HG02678 (cell line): Measurements from ENCODE around the gene PTGES3.
A peak's percentile ranks its signal among the peaks of the same experiment; 100 is the strongest.
"Not testable (repeated sequence)": the region's sequence is repeated elsewhere in the genome, so short reads cannot be mapped to it uniquely, and the experiment has no call there.

Experiments used
- ATAC-seq: cut with Tn5 transposase; IDR thresholded peaks from one replicate; pipeline ENCODE4 v1.9.1; 2021; ENCODE audit warnings: mild to moderate bottlenecking, moderate library complexity; ENCODE audit not compliant: unreplicated experiment

Gene PTGES3

DNA sequence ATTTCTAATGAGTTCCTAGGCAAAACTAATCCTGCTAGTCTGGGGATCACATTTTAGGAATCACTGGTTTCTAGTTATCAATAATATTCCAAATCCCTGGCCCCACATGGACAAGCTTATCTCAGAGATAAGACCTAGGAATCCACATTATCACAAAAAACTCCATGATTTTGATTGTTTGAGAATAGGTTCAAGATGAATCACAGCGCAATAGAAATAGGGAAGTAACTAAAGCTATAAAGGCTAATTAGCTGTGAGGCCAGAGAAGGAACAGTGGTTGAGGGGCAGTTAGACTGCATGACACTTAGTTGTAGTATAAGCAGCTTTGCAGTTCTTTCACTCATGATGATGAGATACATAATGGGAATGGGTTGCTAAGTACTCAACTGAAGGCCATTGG is 29.2 kb downstream of the PTGES3 start:
- no peak for ATAC-seq

DNA sequence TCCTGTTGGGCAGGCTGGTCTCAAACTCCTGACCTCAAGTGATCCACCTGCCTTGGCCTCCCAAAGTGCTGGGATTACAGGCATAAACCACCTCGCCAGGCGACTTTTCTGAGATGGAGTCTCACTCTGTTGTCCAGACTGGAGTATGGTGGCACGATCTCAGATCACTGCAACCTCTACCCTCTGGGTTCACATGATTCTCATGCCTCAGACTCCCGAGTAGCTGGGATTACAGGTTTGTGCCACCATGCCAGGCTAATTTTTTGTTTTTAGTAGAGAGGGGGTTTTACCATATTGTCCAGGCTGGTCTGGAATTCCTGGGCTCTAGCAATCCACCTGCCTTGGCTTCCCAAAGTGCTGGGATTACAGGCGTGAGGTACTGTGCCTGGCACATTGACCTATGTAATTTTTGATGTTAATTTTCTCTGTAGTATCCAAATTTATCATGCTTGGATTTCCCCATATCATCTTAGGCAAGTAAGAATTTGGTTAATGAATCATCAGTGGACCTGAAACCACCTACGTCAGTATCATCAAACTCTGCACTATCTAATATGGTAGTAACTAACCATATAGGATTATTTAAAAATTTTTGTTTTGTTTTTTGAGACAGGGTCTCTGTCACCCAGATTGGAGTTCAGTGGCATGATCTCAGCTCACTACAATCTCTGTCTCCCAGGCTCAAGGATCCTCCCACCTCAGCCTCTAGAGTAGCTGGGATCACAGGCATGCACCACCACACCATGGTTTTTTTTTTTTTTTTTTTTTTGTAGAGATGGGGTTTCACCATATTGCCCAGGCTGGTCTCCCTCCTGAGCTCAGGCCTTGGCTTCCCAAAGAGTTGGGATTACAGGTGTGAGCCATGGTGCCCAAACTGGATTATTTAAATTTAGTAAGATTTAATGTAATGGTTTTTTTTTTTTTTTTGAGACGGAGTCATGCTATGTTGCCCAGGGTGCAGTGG is 30.4 kb downstream of the PTGES3 start:
- no peak for ATAC-seq

DNA sequence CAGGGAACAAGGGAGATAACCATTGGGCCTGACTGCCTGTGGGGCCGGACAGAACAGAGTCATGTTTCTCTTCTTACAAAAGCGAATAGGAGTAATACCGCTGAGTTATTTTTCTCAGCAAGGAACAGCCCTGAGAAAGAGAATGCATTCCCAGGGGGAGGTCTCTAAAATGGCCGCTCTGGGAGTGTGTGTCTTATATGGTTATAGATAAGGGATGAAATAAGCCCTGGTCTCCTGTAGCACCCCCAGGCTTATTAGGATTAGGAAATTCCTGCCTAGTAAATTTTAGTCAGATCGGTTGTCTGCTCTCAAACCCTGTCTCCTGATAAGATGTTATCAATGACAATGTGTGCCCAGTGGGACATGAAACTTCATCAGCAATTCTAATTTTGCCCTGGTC is 34.3 kb downstream of the PTGES3 start:
- not testable (repeated sequence) for ATAC-seq

GRCh38 chr12:56648023-56648422 is 40.1 kb downstream of the PTGES3 start:
- not testable (repeated sequence) for ATAC-seq

- peak; percentile 99 for ATAC-seq
These were observed 42.2 kb downstream of the PTGES3 start, which contains the start of gene ATP5F1B for GRCh38 chr12:56645717-56646446. Gene ATP5F1B, minus strand, starts transcription at chr12:56645984. Its CDS starts 21 bp downstream, at chr12:56645963.

DNA sequence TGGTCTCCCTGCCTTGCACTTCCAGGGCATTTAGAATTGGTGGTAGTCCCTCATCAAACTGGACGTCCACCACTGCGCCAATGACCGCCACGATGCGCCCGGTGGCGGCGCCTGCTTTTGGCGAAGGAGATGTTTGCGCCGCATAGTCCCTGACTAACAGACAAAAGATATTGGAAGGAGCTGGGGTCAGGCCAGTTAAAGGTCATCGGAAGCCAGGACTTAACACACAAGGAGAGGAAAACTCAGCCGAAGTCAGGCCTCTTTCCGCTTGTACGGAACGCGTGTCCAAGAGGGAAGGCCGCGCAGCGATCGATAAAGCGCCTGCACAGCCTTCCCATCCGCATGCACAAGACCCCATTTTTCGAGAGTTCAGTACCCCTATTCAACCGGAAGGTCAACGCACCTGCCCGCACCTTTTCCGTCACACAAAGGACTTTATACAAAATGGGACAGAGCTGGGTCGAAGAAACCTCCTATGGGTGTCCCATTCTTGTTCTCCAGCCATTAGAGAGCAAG is 42.8 kb downstream of the PTGES3 start:
- no peak for ATAC-seq

- no peak for ATAC-seq
These were observed 43.4 kb downstream of the PTGES3 start for GRCh38 chr12:56644654-56645053.

GRCh38 chr12:56641219-56641618 is 46.9 kb downstream of the PTGES3 start:
- ATAC-seq: no peak

- ATAC-seq: no peak
These were observed 50.5 kb downstream of the PTGES3 start for GRCh38 chr12:56637621-56638020.

GRCh38 chr12:56636675-56637540 is 51.2 kb downstream of the PTGES3 start:
- ATAC-seq: peak; percentile 62

- peak; percentile 48 for ATAC-seq
These were observed 52.0 kb downstream of the PTGES3 start for GRCh38 chr12:56635806-56636674.

DNA sequence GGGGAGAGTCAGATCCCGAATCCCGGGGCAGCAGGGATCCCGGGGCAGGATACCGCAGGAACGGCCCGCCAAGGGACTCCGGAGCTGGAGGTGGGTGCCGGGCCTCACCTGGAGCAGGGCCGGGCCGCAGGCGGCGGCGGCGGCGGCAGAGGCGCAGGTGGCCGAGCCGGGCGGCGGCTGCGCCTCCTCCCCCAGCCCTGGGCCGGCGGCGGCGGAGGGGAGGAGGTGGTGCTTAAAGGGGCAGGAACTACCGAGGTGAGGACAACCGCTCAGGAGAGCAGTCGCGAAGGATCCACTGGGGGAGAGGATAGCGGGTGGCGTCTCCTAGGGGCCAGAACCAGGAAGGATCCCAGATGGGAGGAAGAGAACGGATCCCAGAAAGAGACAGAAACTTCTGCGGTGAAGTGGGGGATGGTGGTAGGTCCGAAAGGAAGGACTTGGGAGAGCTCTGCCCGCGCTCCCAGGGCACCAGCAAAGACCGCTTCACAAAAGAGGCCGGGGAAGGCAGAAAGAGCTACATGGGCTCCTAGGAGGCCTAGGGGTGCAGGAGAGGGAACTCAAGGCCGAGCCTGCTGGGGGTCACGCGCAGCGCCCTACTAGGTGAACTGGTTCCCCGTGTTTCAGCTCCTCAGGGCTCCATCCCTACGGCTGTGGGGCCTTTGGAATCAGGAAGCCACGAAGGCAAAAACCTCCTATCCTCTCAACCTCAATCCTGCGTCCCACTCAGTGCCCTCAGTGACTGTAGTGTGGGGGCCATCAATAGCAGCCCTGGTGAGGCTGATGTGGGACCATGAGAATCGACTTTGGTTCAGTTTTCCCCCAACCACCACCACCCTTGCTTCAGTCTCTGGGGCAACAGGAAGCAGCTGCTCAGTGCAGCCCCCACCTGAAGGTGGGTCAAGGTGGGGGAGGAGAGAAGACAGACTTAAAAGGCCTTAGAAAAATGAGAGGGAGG is 53.0 kb downstream of the PTGES3 start:
- ATAC-seq: peak; percentile 23

- ATAC-seq: no peak
These were observed 53.7 kb downstream of the PTGES3 start for GRCh38 chr12:56634242-56634836.

GRCh38 chr12:56633468-56634241 is 54.4 kb downstream of the PTGES3 start:
- no peak for ATAC-seq

GRCh38 chr12:56632701-56633467 is 55.2 kb downstream of the PTGES3 start:
- no peak for ATAC-seq
